Measurements from ENCODE around the gene SMARCD3. TPM values are rescaled to one million over a fixed set of nuclear protein-coding genes. Genes with fewer than 3 reads are reported as not detected.

Gene SMARCD3
- total and polyA plus RNA-seq, 2 of the 13 experiments (the other 11 are each of a cell fraction or from before 2014, with no cell fraction given) = 0.20 to 0.62 TPM

- no peak for TF ChIP-seq TRAFD1 (CRISPR knock-in tag; IDR thresholded peaks at IDR 0.05; ENCODE audit: borderline replicate concordance)
- TF ChIP-seq PAWR (CRISPR knock-in tag; IDR thresholded peaks at IDR 0.05; ENCODE audit: borderline replicate concordance) = no peak
- TF ChIP-seq HNRNPK (IDR thresholded peaks at IDR 0.05; ENCODE audit: low read depth, low read length, poor library complexity, severe bottlenecking) = no peak
- no peak for TF ChIP-seq ARID2 (CRISPR knock-in tag; IDR thresholded peaks at IDR 0.05; ENCODE audit: borderline replicate concordance)
- no peak for TF ChIP-seq ZNF746 (CRISPR knock-in tag; IDR thresholded peaks at IDR 0.05)
- TF ChIP-seq ZMAT3 (CRISPR knock-in tag; conservative IDR thresholded peaks at IDR 0.05) = no peak
- TF ChIP-seq PHB2 (IDR thresholded peaks at IDR 0.05; ENCODE audit: partially characterized antibody) = no peak
- no peak for TF ChIP-seq HMGXB4 (CRISPR knock-in tag; IDR thresholded peaks at IDR 0.05; ENCODE audit: borderline replicate concordance in 1 of 2, low read depth in 1 of 2)
- no peak for TF ChIP-seq E2F1 (CRISPR knock-in tag; IDR thresholded peaks at IDR 0.05)
- TF ChIP-seq, protein P1, sequence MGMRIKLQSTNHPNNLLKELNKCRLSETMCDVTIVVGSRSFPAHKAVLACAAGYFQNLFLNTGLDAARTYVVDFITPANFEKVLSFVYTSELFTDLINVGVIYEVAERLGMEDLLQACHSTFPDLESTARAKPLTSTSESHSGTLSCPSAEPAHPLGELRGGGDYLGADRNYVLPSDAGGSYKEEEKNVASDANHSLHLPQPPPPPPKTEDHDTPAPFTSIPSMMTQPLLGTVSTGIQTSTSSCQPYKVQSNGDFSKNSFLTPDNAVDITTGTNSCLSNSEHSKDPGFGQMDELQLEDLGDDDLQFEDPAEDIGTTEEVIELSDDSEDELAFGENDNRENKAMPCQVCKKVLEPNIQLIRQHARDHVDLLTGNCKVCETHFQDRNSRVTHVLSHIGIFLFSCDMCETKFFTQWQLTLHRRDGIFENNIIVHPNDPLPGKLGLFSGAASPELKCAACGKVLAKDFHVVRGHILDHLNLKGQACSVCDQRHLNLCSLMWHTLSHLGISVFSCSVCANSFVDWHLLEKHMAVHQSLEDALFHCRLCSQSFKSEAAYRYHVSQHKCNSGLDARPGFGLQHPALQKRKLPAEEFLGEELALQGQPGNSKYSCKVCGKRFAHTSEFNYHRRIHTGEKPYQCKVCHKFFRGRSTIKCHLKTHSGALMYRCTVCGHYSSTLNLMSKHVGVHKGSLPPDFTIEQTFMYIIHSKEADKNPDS (CRISPR knock-in tag; IDR thresholded peaks at IDR 0.05) = no peak
- no peak for TF ChIP-seq ZNF557 (CRISPR knock-in tag; IDR thresholded peaks at IDR 0.05)
- TF ChIP-seq, protein P2, sequence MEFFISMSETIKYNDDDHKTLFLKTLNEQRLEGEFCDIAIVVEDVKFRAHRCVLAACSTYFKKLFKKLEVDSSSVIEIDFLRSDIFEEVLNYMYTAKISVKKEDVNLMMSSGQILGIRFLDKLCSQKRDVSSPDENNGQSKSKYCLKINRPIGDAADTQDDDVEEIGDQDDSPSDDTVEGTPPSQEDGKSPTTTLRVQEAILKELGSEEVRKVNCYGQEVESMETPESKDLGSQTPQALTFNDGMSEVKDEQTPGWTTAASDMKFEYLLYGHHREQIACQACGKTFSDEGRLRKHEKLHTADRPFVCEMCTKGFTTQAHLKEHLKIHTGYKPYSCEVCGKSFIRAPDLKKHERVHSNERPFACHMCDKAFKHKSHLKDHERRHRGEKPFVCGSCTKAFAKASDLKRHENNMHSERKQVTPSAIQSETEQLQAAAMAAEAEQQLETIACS (CRISPR knock-in tag; IDR thresholded peaks at IDR 0.05) = no peak
- TF ChIP-seq ZNF737 (CRISPR knock-in tag; IDR thresholded peaks at IDR 0.05; ENCODE audit: borderline replicate concordance) = no peak
- TF ChIP-seq, protein P3, sequence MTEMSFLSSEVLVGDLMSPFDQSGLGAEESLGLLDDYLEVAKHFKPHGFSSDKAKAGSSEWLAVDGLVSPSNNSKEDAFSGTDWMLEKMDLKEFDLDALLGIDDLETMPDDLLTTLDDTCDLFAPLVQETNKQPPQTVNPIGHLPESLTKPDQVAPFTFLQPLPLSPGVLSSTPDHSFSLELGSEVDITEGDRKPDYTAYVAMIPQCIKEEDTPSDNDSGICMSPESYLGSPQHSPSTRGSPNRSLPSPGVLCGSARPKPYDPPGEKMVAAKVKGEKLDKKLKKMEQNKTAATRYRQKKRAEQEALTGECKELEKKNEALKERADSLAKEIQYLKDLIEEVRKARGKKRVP (CRISPR knock-in tag; IDR thresholded peaks at IDR 0.05) = peak in 1 of 2 experiments; percentile 44; a peak in 1 of 4 replicates
- no peak for TF ChIP-seq ZNF782 (CRISPR knock-in tag; IDR thresholded peaks at IDR 0.05; ENCODE audit: borderline replicate concordance)
- no peak for TF ChIP-seq ZNF274 (CRISPR knock-in tag; IDR thresholded peaks at IDR 0.05)
- no peak for TF ChIP-seq SMAD9 (CRISPR knock-in tag; IDR thresholded peaks at IDR 0.05)
- no peak for TF ChIP-seq GATAD1 (CRISPR knock-in tag; IDR thresholded peaks at IDR 0.05)
- TF ChIP-seq ZNF30 (CRISPR knock-in tag; IDR thresholded peaks at IDR 0.05) = no peak
Observed at GRCh38 chr7:151271699-151272355, 23.3 kb upstream of the SMARCD3 start (continued).

Data from HepG2 (cell line).